IPS-20b (cell line): ENCODE data around the gene NDST1.

Experiments used
- H3K27ac ChIP-seq: one replicate; pipeline ENCODE4 v1.5.1; 2013; ENCODE audit warnings: low read length
- H3K27me3 ChIP-seq: 2 replicates; pipeline ENCODE4 v1.6.1; 2013; ENCODE audit warnings: mild to moderate bottlenecking, low read length, inconsistent platforms; ENCODE audit not compliant: insufficient read depth
- H3K36me3 ChIP-seq: 2 replicates; pipeline ENCODE4 v1.6.1; 2013; ENCODE audit warnings: low read depth, mild to moderate bottlenecking, inconsistent platforms, low read length, moderate library complexity; ENCODE audit not compliant: insufficient read depth
- H3K4me1 ChIP-seq: 2 replicates; pipeline ENCODE4 v1.6.1; 2013; ENCODE audit warnings: mild to moderate bottlenecking, control low read depth, inconsistent platforms, low read length, moderate library complexity; ENCODE audit not compliant: insufficient read depth
- H3K4me3 ChIP-seq: 2 replicates; pipeline ENCODE4 v1.5.1; 2013; ENCODE audit warnings: mild to moderate bottlenecking, low read length, inconsistent platforms
- H3K9ac ChIP-seq: 2 replicates; pipeline ENCODE4 v1.6.1; 2013; ENCODE audit warnings: low read depth, mild to moderate bottlenecking, inconsistent platforms, low read length, moderate library complexity
- H3K9me3 ChIP-seq: 2 replicates; pipeline ENCODE4 v1.6.1; 2013; ENCODE audit warnings: mild to moderate bottlenecking, low read depth, low read length, inconsistent platforms; ENCODE audit not compliant: insufficient read depth

The NDST1 gene

DNA sequence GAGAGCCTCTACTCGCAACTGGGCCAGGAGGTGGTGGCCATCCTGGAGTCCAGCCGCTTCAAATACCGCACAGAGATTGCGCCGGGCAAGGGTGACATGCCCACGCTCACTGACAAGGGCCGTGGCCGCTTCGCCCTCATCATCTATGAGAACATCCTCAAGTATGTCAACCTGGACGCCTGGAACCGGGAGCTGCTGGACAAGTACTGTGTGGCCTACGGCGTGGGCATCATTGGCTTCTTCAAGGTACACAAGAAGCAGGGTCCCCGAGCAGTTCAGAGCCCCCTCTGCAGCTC, 13.5 kb downstream of the NDST1 start:
- H3K36me3 ChIP-seq: peaks cover 41% of the 10 kb centered on the region; the same call in 1 of the 2 replicates
- no peaks in the 10 kb centered on the region for H3K9me3 ChIP-seq
- H3K4me1 ChIP-seq: peaks cover 27% of the 10 kb centered on the region
- H3K9ac ChIP-seq: no peak overlapping the region
- H3K4me3 ChIP-seq: no peak overlapping the region
- no peaks in the 10 kb centered on the region for H3K27me3 ChIP-seq
- no peak overlapping the region for H3K27ac ChIP-seq

- Histone ChIP-seq H3K27me3 (no peaks in the 10 kb centered on the region), H3K9ac (no peak overlapping the region), H3K27ac (no peak overlapping the region), H3K4me3 (no peak overlapping the region), H3K4me1 (peaks cover 27% of the 10 kb centered on the region), H3K9me3 (no peaks in the 10 kb centered on the region), H3K36me3 (peaks cover 45% of the 10 kb centered on the region; the same call in 1 of the 2 replicates)
These were observed 14.1 kb downstream of the NDST1 start for GRCh38 chr5:150521939-150522503.

- Histone ChIP-seq H3K27ac (no peak overlapping the region), H3K4me3 (no peak overlapping the region), H3K36me3 (peaks cover 52% of the 10 kb centered on the region), H3K27me3 (no peaks in the 10 kb centered on the region), H3K4me1 (peaks cover 27% of the 10 kb centered on the region), H3K9me3 (no peaks in the 10 kb centered on the region), H3K9ac (no peak overlapping the region)
These were observed 14.8 kb downstream of the NDST1 start for GRCh38 chr5:150522504-150523414.

- Histone ChIP-seq H3K36me3 (peaks cover 58% of the 10 kb centered on the region), H3K9ac (no peak overlapping the region), H3K9me3 (no peaks in the 10 kb centered on the region), H3K4me3 (no peak overlapping the region), H3K27me3 (no peaks in the 10 kb centered on the region), H3K4me1 (peaks cover 27% of the 10 kb centered on the region), H3K27ac (no peak overlapping the region)
These were observed 15.8 kb downstream of the NDST1 start for GRCh38 chr5:150523472-150524350.

DNA sequence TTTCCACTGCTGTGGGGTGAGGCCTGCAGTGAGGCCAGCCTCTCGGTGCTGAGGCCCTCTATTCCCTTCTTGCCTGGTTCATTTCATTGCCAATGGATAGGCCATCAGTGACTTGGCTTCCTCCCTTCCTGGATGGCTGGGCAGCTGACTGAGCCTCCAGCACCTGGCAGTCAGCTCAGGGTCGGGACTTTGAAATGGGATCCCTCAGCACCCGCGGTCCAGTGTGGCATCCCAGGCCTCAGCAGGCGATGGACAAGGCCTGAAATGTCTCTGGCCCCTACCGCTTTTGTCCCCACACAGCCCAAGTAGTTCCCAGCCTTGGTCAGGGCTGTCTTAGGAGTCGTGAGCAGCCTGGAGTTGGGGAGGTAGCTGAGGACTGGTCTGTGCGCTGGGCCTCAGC, 17.2 kb downstream of the NDST1 start:
- peaks cover 34% of the 10 kb centered on the region for H3K4me1 ChIP-seq
- H3K4me3 ChIP-seq: no peak overlapping the region; the same call in 1 of the 2 replicates
- H3K9ac ChIP-seq: no peak overlapping the region
- H3K36me3 ChIP-seq: peaks cover 51% of the 10 kb centered on the region
- H3K9me3 ChIP-seq: no peaks in the 10 kb centered on the region
- H3K27ac ChIP-seq: no peak overlapping the region
- H3K27me3 ChIP-seq: no peaks in the 10 kb centered on the region

GRCh38 chr5:150525781-150526180, 17.9 kb downstream of the NDST1 start:
- no peak overlapping the region for H3K4me3 ChIP-seq
- no peak overlapping the region for H3K27ac ChIP-seq
- H3K9me3 ChIP-seq: no peaks in the 10 kb centered on the region
- H3K9ac ChIP-seq: no peak overlapping the region
- no peaks in the 10 kb centered on the region for H3K27me3 ChIP-seq
- H3K4me1 ChIP-seq: peaks cover 36% of the 10 kb centered on the region
- peaks cover 48% of the 10 kb centered on the region for H3K36me3 ChIP-seq

- no peaks in the 10 kb centered on the region for H3K9me3 ChIP-seq
- no peak overlapping the region for H3K27ac ChIP-seq
- no peaks in the 10 kb centered on the region for H3K27me3 ChIP-seq
- H3K9ac ChIP-seq: no peak overlapping the region
- H3K36me3 ChIP-seq: peaks cover 44% of the 10 kb centered on the region
- H3K4me3 ChIP-seq: no peak overlapping the region
- H3K4me1 ChIP-seq: peaks cover 36% of the 10 kb centered on the region
These were observed 19.1 kb downstream of the NDST1 start for GRCh38 chr5:150527038-150527437.

- H3K36me3 ChIP-seq: peaks cover 47% of the 10 kb centered on the region
- H3K9ac ChIP-seq: no peak overlapping the region
- H3K27me3 ChIP-seq: no peaks in the 10 kb centered on the region
- peaks cover 36% of the 10 kb centered on the region for H3K4me1 ChIP-seq
- no peak overlapping the region for H3K27ac ChIP-seq
- no peak overlapping the region for H3K4me3 ChIP-seq
- H3K9me3 ChIP-seq: no peaks in the 10 kb centered on the region
These were observed 19.9 kb downstream of the NDST1 start for GRCh38 chr5:150527808-150528207.

DNA sequence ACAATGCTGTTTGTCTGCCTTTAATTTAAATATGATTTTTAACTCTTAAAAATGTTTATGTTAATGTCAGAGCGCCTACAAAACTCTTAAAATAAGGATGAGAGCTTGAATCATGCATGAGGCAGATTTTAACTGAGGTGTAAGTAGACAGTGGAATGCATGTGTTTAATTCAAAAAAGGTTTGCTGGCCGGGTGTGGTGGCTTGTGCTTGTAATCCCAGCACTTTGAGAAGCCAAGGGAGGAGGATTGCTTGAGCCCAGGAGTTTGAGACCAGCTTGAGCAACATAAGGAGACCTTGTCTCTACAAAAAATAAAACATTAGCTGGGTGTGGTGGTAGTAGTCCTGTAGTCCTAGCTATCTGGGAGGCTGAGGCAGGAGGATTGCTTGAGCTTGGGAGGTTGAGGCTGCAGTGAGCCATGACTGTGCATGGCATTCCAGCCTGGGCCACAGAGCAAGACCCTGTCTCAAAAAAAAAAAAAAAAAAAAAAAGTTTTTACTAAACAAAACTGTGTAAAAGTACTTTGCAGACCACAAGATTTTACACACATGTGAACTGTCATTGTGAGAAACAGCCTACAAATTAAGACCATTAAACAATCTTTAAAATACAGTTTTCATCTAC, 21.1 kb downstream of the NDST1 start:
- Histone ChIP-seq H3K27me3 (no peaks in the 10 kb centered on the region), H3K4me1 (peaks cover 28% of the 10 kb centered on the region), H3K4me3 (no peak overlapping the region), H3K36me3 (peaks cover 48% of the 10 kb centered on the region), H3K9me3 (no peaks in the 10 kb centered on the region), H3K27ac (no peak overlapping the region), H3K9ac (no peak overlapping the region)

DNA sequence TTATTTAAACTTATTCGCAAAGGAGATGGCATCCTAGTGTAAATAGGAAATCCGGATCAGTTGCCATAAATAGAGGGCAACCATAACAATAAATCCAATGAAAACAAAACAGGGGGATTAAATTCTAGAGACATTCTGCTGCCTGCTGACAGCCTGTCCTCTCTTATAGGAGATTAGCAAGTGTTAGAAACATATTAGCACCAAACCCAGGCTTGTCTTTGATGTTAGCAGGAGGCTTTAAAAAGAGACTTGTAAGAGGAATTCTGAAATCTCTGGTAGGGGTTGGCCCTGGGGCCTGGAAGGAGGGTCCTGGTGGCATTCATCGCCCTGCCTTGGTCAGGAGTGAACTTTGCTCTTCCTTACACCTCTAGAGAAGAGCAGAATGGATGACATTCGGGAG, 21.6 kb downstream of the NDST1 start:
- H3K4me1 ChIP-seq: peaks cover 23% of the 10 kb centered on the region
- peaks cover 48% of the 10 kb centered on the region for H3K36me3 ChIP-seq
- H3K4me3 ChIP-seq: no peak overlapping the region
- no peaks in the 10 kb centered on the region for H3K9me3 ChIP-seq
- H3K9ac ChIP-seq: no peak overlapping the region
- H3K27me3 ChIP-seq: no peaks in the 10 kb centered on the region
- H3K27ac ChIP-seq: no peak overlapping the region

DNA sequence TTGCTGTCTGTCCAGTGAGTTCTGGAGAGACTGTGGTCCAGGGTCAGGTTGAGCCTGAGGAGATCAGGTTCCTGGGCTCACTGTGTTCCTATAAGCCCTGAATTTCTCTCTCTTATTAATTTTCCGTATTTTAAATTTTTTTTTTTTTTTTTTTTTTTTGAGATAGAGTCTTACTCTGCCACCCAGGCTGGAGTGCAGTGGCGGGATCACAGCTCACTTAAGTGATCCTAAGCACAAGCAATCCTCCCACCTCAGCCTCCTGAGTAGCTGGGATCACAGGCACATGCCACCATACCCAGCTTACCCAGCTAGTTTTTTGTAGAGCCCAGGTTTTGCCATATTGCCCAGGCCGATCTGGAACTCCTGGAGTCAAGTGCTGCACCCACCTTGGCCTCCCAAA, 22.5 kb downstream of the NDST1 start:
- H3K4me1 ChIP-seq: peaks cover 15% of the 10 kb centered on the region
- H3K4me3 ChIP-seq: no peak overlapping the region
- H3K9ac ChIP-seq: no peak overlapping the region
- H3K9me3 ChIP-seq: no peaks in the 10 kb centered on the region
- H3K27me3 ChIP-seq: no peaks in the 10 kb centered on the region
- peaks cover 55% of the 10 kb centered on the region for H3K36me3 ChIP-seq
- no peak overlapping the region for H3K27ac ChIP-seq
